AG10803 (cell line): Measurements from ENCODE around the gene MSI2.
A peak's percentile ranks its signal among the peaks of the same experiment; 100 is the strongest.

Source experiments
- DNase-seq: peaks from one replicate; pipeline ENCODE4 v3.0.0; 2010; ENCODE audit warnings: low read depth
- H3K4me3 ChIP-seq: 2 replicates; pipeline ENCODE4 v1.5.1; 2011; ENCODE audit warnings: mild to moderate bottlenecking, low read length, control low read depth
- CTCF ChIP-seq: conservative IDR thresholded peaks from 2 replicates; pipeline ENCODE4 v1.5.1; 2011; ENCODE audit warnings: mild to moderate bottlenecking, low read length, control low read depth, inconsistent platforms

Gene MSI2

GRCh38 chr17:57255776-57256681 lies at the start of gene MSI2:
MSI2 (plus strand) TSS chr17:57256523; CDS start chr17:57256743, 220 bp downstream.
- peak; percentile 70 for DNase-seq
- H3K4me3 ChIP-seq: peak within 1 kb of the TSS; percentile 65
- no peak for TF ChIP-seq CTCF

- no peak for DNase-seq
- no peak overlapping the region for H3K4me3 ChIP-seq
- TF ChIP-seq CTCF: no peak
These were observed 49.4 kb upstream of the MSI2 start for GRCh38 chr17:57206928-57207327.

GRCh38 chr17:57207396-57207795 lies 48.9 kb upstream of the MSI2 start:
- no peak for DNase-seq
- no peak for TF ChIP-seq CTCF

GRCh38 chr17:57210224-57210553 lies 46.1 kb upstream of the MSI2 start:
- TF ChIP-seq CTCF: no peak
- no peak for DNase-seq
- no peak overlapping the region for H3K4me3 ChIP-seq

More at GRCh38 chr17:57207396-57207795, 48.9 kb upstream of the MSI2 start:
- no peak overlapping the region for H3K4me3 ChIP-seq

DNA sequence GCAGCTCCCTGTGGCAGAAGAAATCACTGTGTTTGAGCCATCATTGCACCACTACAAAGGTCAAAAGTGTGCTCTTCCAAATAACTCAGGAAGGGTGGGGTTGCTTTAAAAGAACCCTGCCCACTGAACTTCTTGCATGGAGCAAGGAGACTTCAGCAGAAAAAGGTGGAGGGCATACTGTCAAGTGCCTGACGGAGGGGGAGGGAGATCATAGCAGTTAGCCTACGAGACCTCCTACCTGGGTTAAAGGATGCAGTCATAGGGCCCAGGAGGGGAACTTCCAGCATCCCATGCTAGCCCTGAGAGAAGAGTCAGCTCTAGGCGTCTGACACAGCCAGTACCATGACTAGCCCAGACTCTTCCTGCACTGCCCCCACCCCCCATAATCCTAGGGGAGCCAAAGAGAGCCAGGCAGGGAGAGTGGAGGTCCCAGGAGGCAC lies 45.3 kb upstream of the MSI2 start:
- H3K4me3 ChIP-seq: no peak overlapping the region

DNA sequence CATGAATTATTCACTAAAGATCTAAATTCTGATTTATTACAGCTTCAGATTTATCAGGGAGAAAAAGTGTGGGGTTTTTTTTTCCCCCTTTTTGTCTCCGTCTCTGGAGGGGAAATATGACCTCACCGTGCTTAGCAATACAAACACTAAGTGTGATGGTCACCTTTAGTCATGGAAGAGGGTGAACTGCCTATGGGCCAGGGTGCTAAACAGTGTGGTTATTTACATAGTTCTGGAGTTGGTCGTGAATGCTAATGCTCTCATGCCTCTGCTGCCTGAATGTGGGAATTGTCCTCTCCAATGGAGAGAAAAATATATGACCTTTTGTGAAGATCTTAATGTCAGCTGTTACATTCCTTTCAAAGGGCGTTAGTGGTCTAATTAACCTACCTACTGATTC lies 44.8 kb upstream of the MSI2 start:
- no peak for DNase-seq

More for the DNA sequence above, 45.3 kb upstream of the MSI2 start:
- TF ChIP-seq CTCF: no peak
- no peak for DNase-seq

More for the DNA sequence above, 44.8 kb upstream of the MSI2 start:
- no peak overlapping the region for H3K4me3 ChIP-seq
- TF ChIP-seq CTCF: no peak
